Sigmoid colon (tissue), 7 donors: Measurements from ENCODE around the gene SULF2. TPM values are rescaled to one million over a fixed set of nuclear protein-coding genes. Genes with fewer than 3 reads are reported as not detected.

ENCODE experiments used
- DNase-seq: peaks from one replicate; pipeline ENCODE4 v3.0.0-alpha.2; 2019
- H3K27ac ChIP-seq, 4 donors: fragments of 200-600 bp; sonication (generic); one replicate each; pipeline ENCODE4 v1.5.1; 2016 to 2019; ENCODE audit warnings: mild to moderate bottlenecking in 1 of 4
- H3K27me3 ChIP-seq, 3 donors: fragments of 200-600 bp; sonication (generic); one replicate each; pipeline ENCODE4 v1.5.1; 2019; ENCODE audit warnings: mild to moderate bottlenecking in 1 of 3
- H3K36me3 ChIP-seq, 4 donors: fragments of 200-600 bp; sonication (generic); one replicate each; pipeline ENCODE4 v1.5.1; 2016 to 2019
- H3K4me1 ChIP-seq, 4 donors: fragments of 200-600 bp; sonication (generic); one replicate each; pipeline ENCODE4 v1.5.1; 2017 to 2019
- H3K4me3 ChIP-seq, 4 donors: fragments of 200-600 bp; sonication (generic); one replicate each; pipeline ENCODE4 v1.5.1; 2017 to 2019; ENCODE audit warnings: mild to moderate bottlenecking in 2 of 4, moderate library complexity in 1 of 4
- H3K9me3 ChIP-seq, 4 donors: fragments of 200-600 bp in 3 of 4; sonication (generic) in 3 of 4; one replicate each; pipeline versions ENCODE4 v1.5.1 to v1.6.1; 2013 to 2019
- CTCF ChIP-seq, 4 experiments: fragments of 450-650 bp in 3 of 4; fragments of 200-600 bp in 1 of 4; IDR thresholded peaks; one replicate each; pipeline ENCODE4 v1.5.1; 2016 to 2019; ENCODE audit warnings: antibody characterized with exemption in 4 of 4, mild to moderate bottlenecking in 3 of 4, moderate library complexity in 2 of 4
- EP300 ChIP-seq, 4 donors: sonication (generic); formaldehyde crosslinking; IDR thresholded peaks; one replicate each; pipeline ENCODE4 v1.6.1; 2017; ENCODE audit warnings: antibody characterized with exemption in 4 of 4
- POLR2A ChIP-seq, 2 donors: fragments of 450-650 bp; IDR thresholded peaks; one replicate each; pipeline ENCODE4 v1.6.1; 2016; ENCODE audit warnings: antibody characterized with exemption in 2 of 2, mild to moderate bottlenecking in 2 of 2, moderate library complexity in 2 of 2
- POLR2AphosphoS5 ChIP-seq, 4 donors: sonication (generic); formaldehyde crosslinking; IDR thresholded peaks; one replicate each; pipeline ENCODE4 v1.6.1; 2017; ENCODE audit warnings: antibody characterized with exemption in 4 of 4
- WGBS, 2 donors: extraction: QIAGEN DNeasy Blood & Tissue Kit; methylation state at CpG; one replicate each; pipeline ENCODE4 v1.1.7; 2013; 5-methylcytosine and 5-hydroxymethylcytosine counted together
- intact Hi-C: fragments of 100-400 bp; cut with DNase I; formaldehyde crosslinking; loops from one replicate; pipeline ENCODE4 v1.15.1; 2023
- polyA plus RNA-seq, 3 donors: library from polyadenylated mRNA; stranded (reverse); fragments of 200-250 nt; gene quantifications; one replicate each; pipeline ENCODE4 v1.2.3, GENCODE V29; 2013
- total RNA-seq, 4 donors: library from RNA; depleted of rRNA; stranded (reverse); fragments of >200 nt; gene quantifications; one replicate each; pipeline ENCODE4 v1.1.0, GENCODE V29; 2016
- donor health status: healthy with polysubstance abuse.
- donor health status: Bipolar disorder and iron deficiency.
- donor health status: healthy.

Gene SULF2
- total and polyA plus RNA-seq, 7 donors, result 14.6 to 70.1 (median 28.2) TPM

- H3K4me1 ChIP-seq, result peaks cover 0 to 3% (median 0%) of the 10 kb centered on the region in 4 donors
- 60 to 82% methylated on average over 4 of the region's 4 CpGs for WGBS, 2 donors
- DNase-seq, result no peak
- H3K4me3 ChIP-seq, result no peak overlapping the region
- TF ChIP-seq EP300 (IDR thresholded peaks at IDR 0.05) (no peak), POLR2AphosphoS5 (IDR thresholded peaks at IDR 0.05) (no peak), CTCF (IDR thresholded peaks at IDR 0.05) (no peak)
- no peak overlapping the region for H3K27ac ChIP-seq
- H3K9me3 ChIP-seq, result no peaks in the 10 kb centered on the region
- no peaks in the 10 kb centered on the region for H3K27me3 ChIP-seq
- peaks cover 0 to 17% (median 0%) of the 10 kb centered on the region in 4 donors for H3K36me3 ChIP-seq
- intact Hi-C loops, result no loop called here
These were observed 54.5 kb downstream of the SULF2 start for GRCh38 chr20:47730744-47731143.

DNA sequence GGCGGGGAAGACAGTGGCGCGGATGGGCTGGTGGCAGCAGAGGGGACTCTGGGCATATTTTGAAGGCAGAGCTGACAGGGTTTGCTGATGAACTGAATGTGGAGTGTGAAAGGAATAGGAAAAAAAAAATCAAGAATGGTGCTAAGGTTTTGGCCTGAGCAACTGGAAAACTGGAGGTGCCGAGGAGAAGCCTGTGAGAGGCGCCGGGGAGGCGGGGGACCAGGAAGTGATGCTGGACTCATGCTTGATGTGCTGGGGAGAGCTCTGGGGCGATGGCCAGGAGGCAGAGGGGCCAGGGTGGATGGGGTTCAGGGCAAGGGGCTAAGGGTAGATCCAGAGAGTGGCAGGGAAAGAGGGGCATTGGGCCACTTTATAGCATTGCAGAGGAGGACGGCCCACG lies 55.8 kb downstream of the SULF2 start:
- H3K9me3 ChIP-seq, result no peaks in the 10 kb centered on the region
- H3K4me1 ChIP-seq, result peaks cover 0 to 3% (median 0%) of the 10 kb centered on the region in 4 donors
- 95 to 96% methylated on average over 10 of the region's 10 CpGs for WGBS, 2 donors
- H3K27me3 ChIP-seq, result no peaks in the 10 kb centered on the region
- intact Hi-C loops, result loop anchor here (5.0 kb wide), 1 partner anchor 67 kb away; no protein-coding TSS in a partner anchor
- no peak for TF ChIP-seq POLR2AphosphoS5 (IDR thresholded peaks at IDR 0.05)
- TF ChIP-seq POLR2A (IDR thresholded peaks at IDR 0.05), result no peak
- no peak for TF ChIP-seq EP300 (IDR thresholded peaks at IDR 0.05)
- no peak for TF ChIP-seq CTCF (IDR thresholded peaks at IDR 0.05)
- H3K36me3 ChIP-seq, result peaks cover 0 to 12% (median 0%) of the 10 kb centered on the region in 4 donors
- H3K4me3 ChIP-seq, result no peak overlapping the region
- no peak overlapping the region for H3K27ac ChIP-seq
- no peak for DNase-seq

GRCh38 chr20:47727909-47728361 lies 57.3 kb downstream of the SULF2 start:
- 53 to 80% methylated on average over 17 of the region's 17 CpGs for WGBS, 2 donors
- no peak for DNase-seq
- Histone ChIP-seq H3K27me3 (no peaks in the 10 kb centered on the region), H3K36me3 (peaks cover 0 to 12% (median 0%) of the 10 kb centered on the region in 4 donors), H3K4me1 (peaks cover 0 to 3% (median 0%) of the 10 kb centered on the region in 4 donors), H3K27ac (peak overlapping the region in 1 of 4 donors; percentile 41), H3K4me3 (no peak overlapping the region), H3K9me3 (no peaks in the 10 kb centered on the region)
- TF ChIP-seq CTCF (IDR thresholded peaks at IDR 0.05) (no peak), POLR2AphosphoS5 (IDR thresholded peaks at IDR 0.05) (no peak), EP300 (IDR thresholded peaks at IDR 0.05) (no peak), POLR2A (IDR thresholded peaks at IDR 0.05) (no peak)
- intact Hi-C loops, result loop anchor here (5.0 kb wide), 1 partner anchor 66 kb away; no protein-coding TSS in a partner anchor

GRCh38 chr20:47727170-47727880 lies 58.0 kb downstream of the SULF2 start:
- Histone ChIP-seq H3K4me1 (peaks cover 0 to 3% (median 0%) of the 10 kb centered on the region in 4 donors), H3K27me3 (no peaks in the 10 kb centered on the region), H3K27ac (peak overlapping the region in 1 of 4 donors; percentile 41), H3K4me3 (no peak overlapping the region), H3K9me3 (no peaks in the 10 kb centered on the region), H3K36me3 (peaks cover 0 to 12% (median 0%) of the 10 kb centered on the region in 4 donors)
- peak; percentile 74 for DNase-seq
- WGBS, 2 donors, result 50 to 62% methylated on average over 18 of the region's 18 CpGs
- TF ChIP-seq CTCF (IDR thresholded peaks at IDR 0.05), result no peak
- TF ChIP-seq POLR2AphosphoS5 (IDR thresholded peaks at IDR 0.05), result peak in 1 of 4 donors; percentile 32
- no peak for TF ChIP-seq EP300 (IDR thresholded peaks at IDR 0.05)
- no peak for TF ChIP-seq POLR2A (IDR thresholded peaks at IDR 0.05)
- intact Hi-C loops, result loop anchor here (5.0 kb wide), 1 partner anchor 65 kb away; no protein-coding TSS in a partner anchor
